Keratinocyte (primary cell): Measurements from ENCODE around the gene PPP1R7. TPM values are rescaled to one million over a fixed set of nuclear protein-coding genes. Genes with fewer than 3 reads are reported as not detected.

Experiments
- DNase-seq: peaks from one replicate; pipeline ENCODE4 v3.0.0-alpha.2; 2011; ENCODE audit warnings: low read depth, missing footprints, low spot score
- FAIRE-seq: peaks from 2 replicates; lab custom pipeline; 2011; peaks lifted over from hg19 to GRCh38; lab: Jason Lieb, UNC
- H2AFZ ChIP-seq: 2 replicates; pipeline ENCODE4 v1.6.0; 2012; ENCODE audit warnings: low read length, control low read depth, inconsistent platforms; ENCODE audit not compliant: control insufficient read depth
- H3K27ac ChIP-seq: 2 replicates; pipeline ENCODE4 v1.5.1; 2011; ENCODE audit warnings: low read length; ENCODE audit not compliant: control insufficient read depth, insufficient read depth
- H3K27me3 ChIP-seq: 3 replicates; pipeline ENCODE4 v1.6.0; 2011; ENCODE audit warnings: low read length; ENCODE audit not compliant: control insufficient read depth, insufficient read depth; ENCODE audit errors: extremely low read depth
- H3K36me3 ChIP-seq, 2 experiments: 2 replicates in 1 of 2; 3 replicates in 1 of 2; pipeline ENCODE4 v1.5.1; 2011; ENCODE audit warnings: low read length in 2 of 2, mild to moderate bottlenecking in 1 of 2; ENCODE audit not compliant: control insufficient read depth in 2 of 2, insufficient read depth in 2 of 2; ENCODE audit errors: extremely low read depth in 1 of 2
- H3K4me1 ChIP-seq: 3 replicates; pipeline ENCODE4 v1.5.1; 2011; ENCODE audit warnings: low read length; ENCODE audit not compliant: control insufficient read depth, insufficient read depth; ENCODE audit errors: extremely low read depth
- H3K4me2 ChIP-seq: 3 replicates; pipeline ENCODE4 v1.6.0; 2011; ENCODE audit warnings: low read depth, low read length; ENCODE audit not compliant: control insufficient read depth, insufficient read depth; ENCODE audit errors: extremely low read depth
- H3K4me3 ChIP-seq, 3 experiments: fragments of 200-600 bp in 1 of 3; sonication (generic) in 1 of 3; 2 replicates in 2 of 3; 3 replicates in 1 of 3; pipeline ENCODE4 v1.5.1; 2011 to 2016; ENCODE audit warnings: low read length in 3 of 3, mild to moderate bottlenecking in 3 of 3, control low read depth in 2 of 3, inconsistent platforms in 1 of 3, low read depth in 1 of 3, mixed read lengths in 1 of 3, mixed run types in 1 of 3, moderate library complexity in 1 of 3; ENCODE audit not compliant: control insufficient read depth in 2 of 3, insufficient read depth in 2 of 3; ENCODE audit errors: extremely low read depth in 1 of 3
- H3K79me2 ChIP-seq: 2 replicates; pipeline ENCODE4 v1.6.0; 2012; ENCODE audit warnings: low read length; ENCODE audit not compliant: control insufficient read depth, insufficient read depth
- H3K9ac ChIP-seq: 3 replicates; pipeline ENCODE4 v1.6.0; 2011; ENCODE audit warnings: low read length; ENCODE audit not compliant: control insufficient read depth, insufficient read depth; ENCODE audit errors: extremely low read depth
- H3K9me1 ChIP-seq: 3 replicates; pipeline ENCODE4 v1.6.0; 2011; ENCODE audit warnings: low read length; ENCODE audit not compliant: control insufficient read depth, insufficient read depth; ENCODE audit errors: extremely low read depth
- H3K9me3 ChIP-seq: 2 replicates; pipeline ENCODE4 v1.5.1; 2012; ENCODE audit warnings: low read depth, low read length; ENCODE audit not compliant: control insufficient read depth
- H4K20me1 ChIP-seq: 3 replicates; pipeline ENCODE4 v1.6.0; 2011; ENCODE audit warnings: low read length; ENCODE audit not compliant: control insufficient read depth, insufficient read depth; ENCODE audit errors: extremely low read depth
- EZH2 ChIP-seq: IDR thresholded peaks from one replicate; pipeline ENCODE4 v1.6.1; 2012; ENCODE audit warnings: inconsistent platforms, mild to moderate bottlenecking, low read length, moderate library complexity
- dilution Hi-C: fragments of 300-500 bp; cut with MboI; formaldehyde crosslinking; loops from one replicate; pipeline ENCODE4 v1.7.0; 2020; ENCODE audit warnings: low sequenced_read_pairs; ENCODE audit not compliant: extremely low pct_ligation_motif_present
- polyA plus RNA-seq, 5 experiments: library from polyadenylated mRNA; depleted of rRNA in 3 of 5; stranded (reverse) in 3 of 5; stranded (forward) in 1 of 5; unstranded in 1 of 5; fragments of >200 nt; gene quantifications; 1 replicate in 1 of 5; 2 replicates in 3 of 5; 3 replicates in 1 of 5; pipeline versions ENCODE4 v1.2.1 to v1.2.3, GENCODE V29; 2011 to 2012; ENCODE audit warnings: missing spikeins in 2 of 5, low read depth in 1 of 5, low replicate concordance in 1 of 5
- TF ChIP-seq, protein P1 (sequence below), 3 experiments: IDR thresholded peaks in 1 of 3; conservative IDR thresholded peaks in 1 of 3; optimal IDR thresholded peaks in 1 of 3; 2 replicates in 2 of 3; 3 replicates in 1 of 3; pipeline versions ENCODE3 to v1.5.1; 2011; ENCODE audit warnings: low read length in 3 of 3, mild to moderate bottlenecking in 3 of 3, moderate library complexity in 2 of 3, control low read depth in 1 of 3, inconsistent platforms in 1 of 3; ENCODE audit not compliant: insufficient read depth in 2 of 3; ENCODE audit errors: extremely low read depth in 1 of 3

Gene PPP1R7
- polyA plus RNA-seq, 1 donor (not counting 4 experiments of a cell fraction or from before 2014, with no cell fraction given) = 84.9 TPM

DNA sequence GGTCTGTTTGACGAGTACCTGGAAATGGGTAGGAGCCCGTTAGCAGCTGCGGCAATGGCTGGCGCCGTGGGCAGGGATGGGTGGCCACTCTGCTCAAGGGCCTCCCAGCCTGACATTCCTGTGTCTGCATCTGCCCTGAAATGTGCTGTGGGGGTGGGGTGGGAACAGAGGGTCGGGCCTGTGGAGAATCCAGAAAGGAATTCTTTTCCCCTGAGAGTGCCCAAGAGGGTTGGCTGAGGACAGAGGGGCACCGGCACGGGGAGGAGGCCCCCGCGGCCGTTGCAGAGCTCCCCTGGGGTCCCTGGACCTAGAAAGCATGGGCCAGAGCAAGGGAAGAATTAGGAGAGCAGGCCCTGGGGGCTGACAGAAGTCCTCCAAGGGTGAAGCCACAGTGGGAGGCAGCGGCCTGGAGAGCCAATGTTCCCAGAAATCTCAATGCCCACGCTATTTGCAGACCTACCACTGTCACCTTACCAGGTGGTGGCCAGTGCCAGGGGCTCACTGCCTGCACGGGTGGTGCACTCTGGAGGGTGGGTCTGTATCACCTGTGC lies 66.0 kb downstream of the PPP1R7 start:
- Histone ChIP-seq H4K20me1 (no peaks in the 10 kb centered on the region), H3K4me1 (no peaks in the 10 kb centered on the region), H3K79me2 (no peaks in the 10 kb centered on the region), H3K27ac (no peak overlapping the region), H3K27me3 (peaks cover 40% of the 10 kb centered on the region), H3K4me2 (no peak overlapping the region), H3K36me3 (no peaks in the 10 kb centered on the region), H3K4me3 (no peak overlapping the region), H2AFZ (no peak overlapping the region), H3K9me3 (no peaks in the 10 kb centered on the region), H3K9ac (no peak overlapping the region), H3K9me1 (no peaks in the 10 kb centered on the region)
- DNase-seq = no peak
- TF ChIP-seq, protein P1, sequence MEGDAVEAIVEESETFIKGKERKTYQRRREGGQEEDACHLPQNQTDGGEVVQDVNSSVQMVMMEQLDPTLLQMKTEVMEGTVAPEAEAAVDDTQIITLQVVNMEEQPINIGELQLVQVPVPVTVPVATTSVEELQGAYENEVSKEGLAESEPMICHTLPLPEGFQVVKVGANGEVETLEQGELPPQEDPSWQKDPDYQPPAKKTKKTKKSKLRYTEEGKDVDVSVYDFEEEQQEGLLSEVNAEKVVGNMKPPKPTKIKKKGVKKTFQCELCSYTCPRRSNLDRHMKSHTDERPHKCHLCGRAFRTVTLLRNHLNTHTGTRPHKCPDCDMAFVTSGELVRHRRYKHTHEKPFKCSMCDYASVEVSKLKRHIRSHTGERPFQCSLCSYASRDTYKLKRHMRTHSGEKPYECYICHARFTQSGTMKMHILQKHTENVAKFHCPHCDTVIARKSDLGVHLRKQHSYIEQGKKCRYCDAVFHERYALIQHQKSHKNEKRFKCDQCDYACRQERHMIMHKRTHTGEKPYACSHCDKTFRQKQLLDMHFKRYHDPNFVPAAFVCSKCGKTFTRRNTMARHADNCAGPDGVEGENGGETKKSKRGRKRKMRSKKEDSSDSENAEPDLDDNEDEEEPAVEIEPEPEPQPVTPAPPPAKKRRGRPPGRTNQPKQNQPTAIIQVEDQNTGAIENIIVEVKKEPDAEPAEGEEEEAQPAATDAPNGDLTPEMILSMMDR (optimal IDR thresholded peaks at IDR 0.05 in 1 of 3, IDR thresholded peaks at IDR 0.05 in 1 of 3, conservative IDR thresholded peaks at IDR 0.05 in 1 of 3; ENCODE audit: extremely low read depth in 1 of 3, insufficient read depth in 2 of 3, low read length in 3 of 3) = no peak
- no peak for TF ChIP-seq EZH2
- dilution Hi-C loops = no loop called here
- no peak for FAIRE-seq

DNA sequence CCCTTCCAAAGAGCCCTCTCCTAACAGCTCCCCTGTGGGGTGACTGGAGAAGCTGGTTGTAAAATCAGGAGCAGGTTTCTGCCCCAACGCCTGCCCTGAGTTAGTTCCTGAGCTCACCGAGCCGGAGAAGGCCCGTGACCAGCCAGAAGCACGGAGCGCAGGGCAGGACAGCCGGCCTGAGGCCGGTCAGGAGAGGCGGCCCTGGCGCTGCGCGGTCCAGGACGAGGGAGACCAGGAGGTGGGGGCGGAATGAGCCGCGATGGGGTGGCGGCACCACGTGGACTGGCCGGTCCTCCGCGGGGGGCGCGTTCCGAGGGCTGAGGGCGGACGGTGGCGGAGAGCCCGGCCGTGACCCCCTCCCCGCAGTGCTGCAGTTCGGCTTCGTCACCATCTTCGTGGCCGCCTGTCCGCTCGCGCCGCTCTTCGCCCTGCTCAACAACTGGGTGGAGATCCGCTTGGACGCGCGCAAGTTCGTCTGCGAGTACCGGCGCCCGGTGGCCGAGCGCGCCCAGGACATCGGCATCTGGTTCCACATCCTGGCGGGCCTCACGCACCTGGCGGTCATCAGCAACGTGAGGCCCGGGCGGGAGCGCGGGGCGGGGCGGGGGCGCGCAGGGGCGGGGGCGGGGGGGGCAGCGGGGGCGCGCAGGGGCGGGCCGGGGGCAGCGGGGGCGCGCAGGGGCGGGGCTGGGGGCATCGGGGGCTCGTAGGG lies 67.2 kb downstream of the PPP1R7 start:
- dilution Hi-C loops = no loop called here
- TF ChIP-seq EZH2 = no peak
- TF ChIP-seq, protein P1 (optimal IDR thresholded peaks at IDR 0.05 in 1 of 3, IDR thresholded peaks at IDR 0.05 in 1 of 3, conservative IDR thresholded peaks at IDR 0.05 in 1 of 3; ENCODE audit: extremely low read depth in 1 of 3, insufficient read depth in 2 of 3, low read length in 3 of 3) = no peak
- Histone ChIP-seq H3K9me1 (no peaks in the 10 kb centered on the region), H2AFZ (peak overlapping the region; percentile 82), H3K27ac (no peak overlapping the region), H4K20me1 (no peaks in the 10 kb centered on the region), H3K27me3 (peaks cover 35% of the 10 kb centered on the region), H3K9me3 (no peaks in the 10 kb centered on the region), H3K4me2 (peak overlapping the region; percentile 75), H3K79me2 (no peaks in the 10 kb centered on the region), H3K9ac (peak overlapping the region; percentile 22), H3K36me3 (no peaks in the 10 kb centered on the region), H3K4me3 (peak overlapping the region; percentile 13 to 36 (median 18)), H3K4me1 (no peaks in the 10 kb centered on the region)
- FAIRE-seq = no peak
- DNase-seq = peak; percentile 25
